ENCODE results near the gene LMTK2.

Gene LMTK2

DNA sequence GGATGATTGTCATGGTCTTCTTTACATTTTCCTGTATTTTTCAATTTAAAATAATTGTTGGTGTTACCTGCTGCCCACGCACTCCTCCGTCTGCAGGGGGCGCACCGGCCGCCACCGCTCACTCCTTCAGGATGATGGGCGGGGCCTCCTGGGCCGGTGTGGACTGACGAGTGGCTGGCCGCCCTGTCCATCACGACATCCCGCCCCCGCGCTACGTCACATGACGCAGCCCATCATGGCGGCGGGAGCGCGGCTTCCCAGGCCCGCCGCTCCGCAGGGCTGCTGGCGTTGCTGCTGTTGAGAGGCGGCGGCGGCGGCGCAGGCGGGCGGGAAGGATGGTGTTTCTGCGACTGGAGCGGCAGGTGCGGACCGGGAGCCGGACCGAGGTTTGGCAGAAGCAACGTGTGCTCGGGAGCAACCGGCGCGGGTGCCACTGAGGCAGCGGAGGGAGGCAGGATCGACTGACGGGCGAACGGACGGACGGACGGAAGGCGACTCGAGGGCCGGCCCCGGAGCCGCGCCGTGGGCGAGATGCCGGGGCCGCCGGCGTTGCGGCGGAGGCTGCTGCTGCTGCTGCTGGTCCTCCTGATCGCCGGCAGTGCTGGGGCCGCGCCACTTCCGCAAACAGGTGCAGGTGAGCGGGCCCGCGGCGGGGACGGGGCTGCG lies at the start of gene LMTK2:
Gene LMTK2 (plus strand): TSS at position 216 of the 666 bp plus-strand sequence. CDS start 316 bp downstream, at position 532.
- peak; percentile 90 to 93 for DNase-seq (ENCODE audit: low read depth in 2 of 2)

DNA sequence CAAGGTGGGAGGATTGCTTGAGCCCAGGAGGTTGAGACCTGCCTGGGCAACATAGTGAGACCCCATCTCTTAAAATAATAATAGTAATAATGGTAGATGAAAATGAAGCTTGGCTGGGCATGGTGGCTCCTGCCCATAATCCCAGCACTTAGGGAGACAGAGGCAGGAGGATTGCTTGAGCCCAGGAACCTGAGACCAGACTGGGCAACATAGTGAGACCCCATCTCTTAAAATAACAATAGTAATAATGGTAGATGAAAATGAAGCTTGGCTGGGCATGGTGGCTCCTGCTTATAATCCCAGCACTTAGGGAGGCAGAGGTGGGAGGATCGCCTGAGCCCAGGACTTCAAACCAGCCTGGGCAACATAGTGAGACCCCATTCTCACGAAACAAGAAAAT lies 49.5 kb upstream of the LMTK2 start:
- no peak for DNase-seq (ENCODE audit: low read depth in 2 of 2)

DNA sequence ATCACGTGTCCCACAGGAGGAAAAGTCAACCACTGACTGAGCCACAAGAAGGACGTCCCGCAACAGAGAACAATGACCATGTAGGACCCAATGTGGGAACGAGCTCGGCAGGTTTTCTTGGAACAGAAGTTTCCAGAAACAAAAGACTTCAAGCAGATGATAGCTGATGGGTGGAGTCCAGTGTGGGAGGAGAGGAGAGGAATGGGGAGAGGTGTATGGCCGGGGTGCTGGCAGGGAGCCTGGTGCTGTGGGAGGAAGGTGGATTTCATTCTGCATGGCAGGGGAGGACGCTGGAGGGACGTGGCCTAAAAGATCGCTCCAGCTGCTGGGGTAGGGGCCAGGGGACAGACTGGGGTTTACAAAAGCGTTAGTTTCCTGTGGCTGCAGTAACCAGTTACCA lies 48.5 kb upstream of the LMTK2 start:
- DNase-seq (ENCODE audit: low read depth in 2 of 2) = no peak

GRCh38 chr7:98064233-98064632 lies 42.4 kb upstream of the LMTK2 start:
- no peak for DNase-seq (ENCODE audit: low read depth in 2 of 2)

DNA sequence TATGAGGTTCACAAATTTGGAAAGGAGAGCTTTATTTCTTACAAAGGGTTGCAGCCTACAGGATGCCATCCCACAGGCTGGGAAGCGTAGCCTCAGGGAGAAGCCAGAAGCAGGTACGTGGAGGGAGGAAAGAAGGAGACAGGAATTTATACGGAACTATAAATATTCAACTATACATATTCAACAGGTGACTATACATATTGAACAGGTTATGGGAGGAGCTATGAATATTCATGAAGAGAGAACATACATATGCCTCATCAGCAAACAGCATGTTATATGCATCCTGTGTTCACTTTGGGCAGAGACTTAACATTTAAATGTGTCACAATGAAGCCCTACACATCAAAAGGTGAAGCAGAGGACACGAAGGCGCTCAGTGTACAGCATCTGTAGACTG lies 40.5 kb upstream of the LMTK2 start:
- no peak for DNase-seq (ENCODE audit: low read depth in 2 of 2)

DNA sequence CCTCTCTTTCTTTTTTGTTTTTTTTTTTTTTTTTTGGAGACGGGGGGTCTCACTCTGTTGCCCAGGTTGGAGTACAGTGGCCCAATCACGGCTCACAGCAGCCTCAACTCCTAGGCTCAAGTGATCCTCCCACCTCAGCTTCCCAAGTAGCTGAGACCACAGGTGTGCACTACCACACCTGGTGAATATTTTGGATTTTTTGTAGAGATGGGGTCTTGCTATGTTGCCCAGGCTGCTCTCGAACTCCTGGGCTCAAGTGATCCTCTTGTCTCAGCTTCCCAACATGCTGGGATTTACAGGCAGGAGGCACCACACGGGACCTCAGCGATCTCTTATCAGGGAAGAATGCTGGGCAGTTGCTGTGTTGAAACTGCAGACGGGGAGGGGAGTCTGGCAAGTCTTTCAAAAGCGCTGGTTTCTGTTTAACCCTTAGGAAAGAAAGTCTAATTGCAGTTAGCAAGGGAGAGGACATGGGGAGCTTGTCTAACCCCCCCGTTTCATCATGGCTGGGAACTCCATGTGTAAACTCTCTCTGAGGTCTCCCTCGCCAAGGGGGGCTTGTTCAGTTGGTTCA lies 39.6 kb upstream of the LMTK2 start:
- DNase-seq (ENCODE audit: low read depth in 2 of 2) = no peak

- DNase-seq (ENCODE audit: low read depth in 2 of 2) = no peak
These were observed 33.6 kb upstream of the LMTK2 start for GRCh38 chr7:98073047-98073446.

DNA sequence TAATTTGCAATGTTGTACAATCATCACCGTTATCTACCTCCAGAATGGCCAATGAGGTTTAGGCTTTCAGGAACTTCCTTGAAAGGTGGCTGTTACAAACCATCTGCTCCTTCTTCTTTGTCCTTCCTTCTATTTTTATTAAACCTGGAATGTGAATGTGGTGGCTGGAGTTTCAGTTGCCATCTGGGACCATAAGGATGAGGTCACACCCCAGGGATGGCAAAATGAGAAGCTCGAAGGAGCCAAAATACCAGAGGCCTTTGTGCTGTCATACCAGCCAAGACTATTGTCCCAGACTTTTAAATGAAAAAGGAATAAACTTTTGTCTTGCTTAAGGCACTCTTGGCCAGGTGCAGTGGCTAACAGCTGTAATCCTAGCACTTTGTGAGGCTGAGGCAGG lies 30.9 kb upstream of the LMTK2 start:
- DNase-seq (ENCODE audit: low read depth in 2 of 2) = no peak

- no peak for DNase-seq (ENCODE audit: low read depth in 2 of 2)
These were observed 28.9 kb upstream of the LMTK2 start for GRCh38 chr7:98077762-98078161.

DNA sequence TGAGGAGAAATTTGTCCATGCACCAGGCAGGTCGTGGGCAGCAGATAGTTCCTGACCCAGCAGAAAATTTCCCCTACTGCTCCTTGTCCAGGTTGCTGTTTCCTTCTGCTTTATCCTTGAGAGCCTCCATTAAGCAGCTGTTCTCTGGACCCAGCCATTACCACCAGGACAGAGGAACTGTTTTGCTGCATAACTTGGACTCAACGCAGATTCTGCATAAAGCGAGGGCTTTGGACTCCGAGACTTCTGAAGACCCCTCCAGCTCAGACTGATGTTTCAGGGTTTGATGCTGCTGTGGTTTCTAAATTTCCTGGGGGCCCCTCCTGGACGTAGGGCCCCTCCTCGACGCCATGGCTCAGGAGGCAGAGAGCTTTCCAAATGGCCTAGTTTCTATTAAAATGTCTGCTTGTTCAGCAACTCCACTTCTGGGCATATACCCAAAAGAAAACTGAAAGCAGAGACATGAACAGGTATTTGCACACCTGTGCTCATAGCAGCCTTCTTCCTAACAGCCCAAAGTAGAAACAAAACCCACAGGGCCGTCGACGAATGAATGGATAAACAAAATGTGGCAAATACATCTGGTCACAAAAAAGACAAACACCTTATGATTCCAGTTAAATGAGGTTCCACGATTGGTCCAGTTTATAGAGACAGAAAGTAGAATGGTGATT lies 28.3 kb upstream of the LMTK2 start:
- DNase-seq (ENCODE audit: low read depth in 2 of 2) = no peak

DNA sequence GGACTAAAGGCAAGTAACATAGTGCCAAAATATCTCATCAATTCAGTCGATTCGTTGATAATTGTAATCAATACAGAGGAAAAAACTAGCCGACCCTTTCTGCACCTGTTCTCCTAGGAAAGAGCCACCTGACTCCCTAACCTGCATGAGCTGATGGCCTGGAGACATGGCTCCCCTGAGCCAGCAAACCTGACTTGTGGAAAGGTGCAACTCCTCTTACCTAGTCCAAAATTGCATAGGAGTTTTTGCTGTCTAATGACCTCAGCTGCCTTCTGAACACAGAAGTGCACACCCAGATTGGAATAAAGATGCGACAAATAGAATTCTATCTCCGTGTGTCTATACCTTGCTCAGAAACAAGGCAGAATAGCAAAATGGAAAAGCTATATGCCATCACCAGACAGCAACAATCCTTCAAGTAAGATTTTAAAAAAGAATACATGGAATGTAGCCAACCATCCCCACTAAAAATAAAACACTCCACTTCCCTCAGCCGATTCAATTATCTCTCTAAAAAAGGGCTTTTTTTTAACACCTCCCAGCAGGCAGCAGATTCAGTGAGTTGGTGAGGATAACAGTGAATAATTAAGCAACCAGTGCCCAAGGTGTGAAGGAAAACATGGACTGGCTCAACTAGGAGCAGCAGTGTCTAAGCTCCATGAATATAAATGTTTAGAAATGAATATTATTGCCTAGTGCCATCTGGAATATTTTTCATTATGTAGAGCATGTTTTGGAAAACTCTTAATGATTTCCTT lies 26.6 kb upstream of the LMTK2 start:
- no peak for DNase-seq (ENCODE audit: low read depth in 2 of 2)

DNA sequence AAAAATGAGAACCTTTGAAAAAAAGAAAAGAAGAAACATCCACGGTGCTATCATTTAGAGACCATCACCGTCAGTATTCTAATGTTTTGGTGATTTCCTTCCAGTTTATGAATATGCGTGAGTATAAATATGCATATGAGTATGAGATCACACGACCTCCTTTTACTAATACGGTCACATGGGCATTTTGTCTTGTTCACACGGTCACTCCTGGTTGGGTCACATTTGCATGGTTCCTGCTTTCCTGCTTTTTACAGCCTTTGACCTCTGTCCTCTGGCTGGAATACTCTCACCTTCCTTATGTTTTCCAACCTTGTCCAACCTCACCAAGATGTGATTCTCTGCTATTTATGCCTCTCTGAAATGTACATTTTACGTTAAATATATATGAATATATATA lies 25.3 kb upstream of the LMTK2 start:
- no peak for DNase-seq (ENCODE audit: low read depth in 2 of 2)

DNA sequence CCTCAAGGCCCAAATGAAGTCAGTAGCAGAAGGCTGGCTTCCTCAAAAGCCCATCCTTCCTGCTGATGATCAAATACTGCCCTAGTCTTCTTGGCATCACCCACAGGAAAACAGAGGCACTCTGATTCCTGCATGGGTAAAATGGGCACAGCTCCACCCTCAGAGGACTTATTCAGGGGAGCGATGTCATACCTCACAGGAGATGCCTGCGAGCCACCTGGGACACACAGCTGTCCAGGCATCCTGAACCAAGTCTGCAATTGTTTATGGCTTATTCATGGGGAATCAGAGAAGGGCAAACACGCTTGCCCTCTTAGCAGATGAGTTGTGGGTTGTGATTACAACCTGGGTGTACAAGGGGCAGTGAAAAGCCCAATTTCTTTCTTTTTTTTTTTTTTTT lies 22.0 kb upstream of the LMTK2 start:
- no peak for DNase-seq (ENCODE audit: low read depth in 2 of 2)

- no peak for DNase-seq (ENCODE audit: low read depth in 2 of 2)
These were observed 21.0 kb upstream of the LMTK2 start for GRCh38 chr7:98085674-98086073.

DNA sequence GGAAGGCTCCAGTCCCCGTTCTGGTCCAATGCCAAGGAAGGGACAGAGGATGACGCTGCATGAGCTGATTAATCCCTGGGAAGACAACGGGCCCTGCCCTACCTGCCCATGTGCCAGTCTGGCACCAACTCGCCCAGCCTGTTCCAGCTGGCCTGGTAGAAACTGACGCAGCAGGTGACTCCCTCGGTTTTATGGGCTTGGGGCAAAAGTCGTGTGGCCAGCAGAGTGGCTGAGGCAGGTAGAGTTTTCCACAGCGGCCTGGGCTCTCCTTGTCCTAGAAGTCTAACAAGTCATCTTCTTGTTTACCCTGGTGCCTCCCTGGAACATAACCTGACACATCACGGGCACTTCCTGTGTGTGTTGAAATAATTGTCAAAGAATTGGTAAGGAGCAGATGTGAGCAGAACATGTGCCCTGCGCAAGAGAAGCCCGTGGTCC lies 20.4 kb upstream of the LMTK2 start:
- DNase-seq (ENCODE audit: low read depth in 2 of 2) = no peak

GRCh38 chr7:98088109-98088508 lies 18.6 kb upstream of the LMTK2 start:
- no peak for DNase-seq (ENCODE audit: low read depth in 2 of 2)

DNA sequence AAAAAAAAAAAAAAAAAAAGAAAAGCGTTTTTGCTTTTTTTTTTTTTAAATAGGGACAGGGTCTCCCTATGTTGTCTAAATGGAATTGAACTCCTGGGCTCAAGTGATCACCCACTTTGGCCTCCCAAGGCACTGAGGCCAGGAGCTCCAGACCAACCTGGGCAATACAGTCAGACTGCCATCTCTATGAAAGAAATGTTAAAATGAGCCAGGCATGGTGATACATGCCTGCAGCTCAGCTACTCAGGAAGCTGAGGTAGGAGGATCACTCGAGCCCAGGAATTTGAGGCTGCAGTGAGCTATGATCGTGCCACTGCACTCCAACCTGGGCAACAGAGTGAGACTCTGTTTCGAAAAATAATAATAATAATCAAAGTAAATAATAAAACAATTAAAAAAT lies 16.5 kb upstream of the LMTK2 start:
- DNase-seq (ENCODE audit: low read depth in 2 of 2) = no peak

DNA sequence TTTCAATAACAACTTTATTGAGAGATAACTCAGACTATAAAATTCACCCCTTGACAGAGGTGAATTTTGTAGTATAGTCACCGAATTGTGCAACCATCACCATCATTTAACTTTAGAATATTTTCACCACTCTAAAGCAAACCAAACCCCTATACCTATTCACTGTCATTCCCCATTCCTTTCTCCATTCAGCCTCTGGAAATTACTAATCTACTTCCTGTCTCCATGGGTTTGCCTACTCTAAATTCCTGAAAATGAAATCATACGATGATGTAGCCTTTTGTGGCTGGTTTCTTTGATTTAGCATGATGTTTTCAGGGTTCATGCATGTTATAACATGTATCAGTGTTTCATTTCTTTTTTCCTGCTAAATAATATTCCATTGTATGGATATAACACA lies 15.6 kb upstream of the LMTK2 start:
- DNase-seq (ENCODE audit: low read depth in 2 of 2) = no peak

GRCh38 chr7:98091523-98091922 lies 15.1 kb upstream of the LMTK2 start:
- DNase-seq (ENCODE audit: low read depth in 2 of 2) = no peak

DNA sequence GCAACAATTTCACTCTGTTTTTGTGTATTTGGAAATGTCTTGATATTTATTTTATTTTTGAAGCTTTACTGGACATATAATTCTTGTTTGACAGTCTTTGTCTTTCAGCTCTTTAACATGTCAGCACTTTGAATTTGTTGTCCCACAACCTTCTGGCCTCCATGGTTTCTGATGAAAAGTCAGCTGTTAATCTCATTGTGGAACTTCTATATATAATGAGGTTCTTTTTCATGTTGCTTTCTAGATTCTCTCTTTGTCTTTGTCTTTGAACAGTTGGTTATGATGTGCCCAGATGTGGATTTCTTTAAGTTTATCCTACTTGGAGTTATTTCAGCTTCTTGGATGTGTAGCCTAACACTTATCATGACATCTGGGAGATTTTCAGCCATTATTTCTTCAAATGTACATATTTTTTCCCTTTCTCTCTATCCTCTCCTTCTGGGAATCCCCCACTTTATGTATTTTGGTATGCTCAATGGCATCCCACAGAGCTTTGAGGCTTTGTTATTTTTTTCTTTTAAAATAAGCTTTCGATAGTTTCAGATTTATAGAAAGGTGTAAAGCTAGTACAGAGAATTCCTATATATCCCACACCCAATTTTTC lies 9.5 kb upstream of the LMTK2 start:
- no peak for DNase-seq (ENCODE audit: low read depth in 2 of 2)

DNA sequence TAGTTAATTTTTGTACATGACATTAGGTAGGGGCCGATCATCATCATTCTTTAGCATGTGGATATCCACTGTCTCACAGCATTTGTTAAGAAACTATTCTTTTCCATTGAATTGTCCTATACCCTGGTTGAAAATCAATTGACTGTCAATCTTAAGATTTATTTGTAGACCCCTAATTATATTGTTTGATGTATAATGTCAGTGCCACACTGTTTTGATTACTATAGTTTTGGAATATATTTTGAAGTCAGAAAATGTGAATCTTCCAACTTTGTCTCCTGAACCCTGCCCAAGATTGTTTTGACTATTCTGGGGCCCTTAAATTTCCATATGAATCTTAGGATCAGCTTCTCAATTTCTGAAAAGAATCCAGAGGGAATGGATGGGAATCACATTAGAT lies 6.6 kb upstream of the LMTK2 start:
- no peak for DNase-seq (ENCODE audit: low read depth in 2 of 2)

DNA sequence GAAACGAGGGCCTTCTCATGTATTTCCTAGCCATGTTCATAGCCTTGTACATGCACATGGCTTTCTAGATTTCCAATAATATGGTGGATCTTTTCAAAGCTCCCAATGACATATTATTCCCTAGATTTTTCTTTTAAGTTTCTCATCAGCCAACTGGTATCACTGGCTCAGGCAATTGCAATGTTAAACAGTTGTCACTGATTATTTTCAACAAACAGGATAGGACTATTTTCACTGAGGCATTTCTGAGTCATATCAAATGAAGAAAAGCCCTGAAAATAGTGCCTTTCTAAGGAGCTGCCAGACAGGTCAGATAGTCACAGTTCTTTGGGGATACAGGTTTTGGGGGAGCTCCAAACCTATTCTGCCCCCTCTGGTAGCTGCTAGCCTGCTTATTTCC lies 4.5 kb upstream of the LMTK2 start:
- DNase-seq (ENCODE audit: low read depth in 2 of 2) = no peak

Measured in stimulated activated CD4-positive, alpha-beta T cell treated with anti-CD3 and anti-CD28 coated beads, Interleukin-15, amount 100 ng/mL, for 48 hours (primary cell).